Muscle layer of colon (tissue), 2 donors: Measurements from ENCODE around the gene HSPA1L.

Experiments used
- H3K27ac ChIP-seq: one replicate; pipeline ENCODE4 v1.7.0; 2013; ENCODE audit warnings: low read depth, mild to moderate bottlenecking, low read length, moderate library complexity
- H3K27me3 ChIP-seq, 2 donors: one replicate each; pipeline ENCODE4 v1.7.0; 2013; ENCODE audit warnings: low read length in 2 of 2, mild to moderate bottlenecking in 2 of 2; ENCODE audit not compliant: insufficient read depth in 2 of 2, control insufficient read depth in 1 of 2
- H3K36me3 ChIP-seq: one replicate; pipeline ENCODE4 v1.7.0; 2013; ENCODE audit warnings: mild to moderate bottlenecking, low read length; ENCODE audit not compliant: insufficient read depth
- H3K4me1 ChIP-seq: one replicate; pipeline ENCODE4 v1.7.0; 2013; ENCODE audit warnings: mild to moderate bottlenecking, low read length; ENCODE audit not compliant: insufficient read depth
- H3K4me3 ChIP-seq, 2 donors: one replicate each; pipeline ENCODE4 v1.7.0; 2013; ENCODE audit warnings: low read length in 2 of 2, low read depth in 1 of 2, mild to moderate bottlenecking in 1 of 2, moderate library complexity in 1 of 2
- H3K9ac ChIP-seq: one replicate; pipeline ENCODE4 v1.7.0; 2013; ENCODE audit warnings: low read length
- H3K9me3 ChIP-seq: one replicate; pipeline ENCODE4 v1.7.0; 2013; ENCODE audit warnings: mild to moderate bottlenecking, low read length
- donor health status: abdominal sarcoma.
- donor health status: Adenocarcinoma of cecum.

HSPA1L gene

GRCh38 chr6:31778193-31778592 is 36.9 kb downstream of the HSPA1L start:
- H3K9me3 ChIP-seq = no peaks in the 10 kb centered on the region
- H3K36me3 ChIP-seq = peaks cover 42% of the 10 kb centered on the region
- no peak overlapping the region for H3K4me3 ChIP-seq
- no peak overlapping the region for H3K27ac ChIP-seq
- no peak overlapping the region for H3K9ac ChIP-seq
- peaks cover 7% of the 10 kb centered on the region for H3K4me1 ChIP-seq
- no peaks in the 10 kb centered on the region for H3K27me3 ChIP-seq

- Histone ChIP-seq H3K9me3 (no peaks in the 10 kb centered on the region), H3K27ac (no peak overlapping the region), H3K9ac (no peak overlapping the region), H3K4me1 (peaks cover 7% of the 10 kb centered on the region), H3K27me3 (no peaks in the 10 kb centered on the region), H3K36me3 (peaks cover 36% of the 10 kb centered on the region), H3K4me3 (no peak overlapping the region)
These were observed 37.4 kb downstream of the HSPA1L start for GRCh38 chr6:31777667-31778050.

GRCh38 chr6:31776989-31777666 is 38.0 kb downstream of the HSPA1L start, which contains the start of gene VWA7:
Gene VWA7, minus strand, starts transcription at chr6:31777328. Its CDS starts 549 bp downstream, at chr6:31776779.
- no peaks in the 10 kb centered on the region for H3K9me3 ChIP-seq
- H3K4me3 ChIP-seq = no peak within 1 kb of the TSS
- H3K36me3 ChIP-seq = peaks cover 32% of the 10 kb centered on the region
- H3K27me3 ChIP-seq = no peaks in the 10 kb centered on the region
- no peak within 1 kb of the TSS for H3K27ac ChIP-seq
- H3K4me1 ChIP-seq = peaks cover 7% of the 10 kb centered on the region
- no peak within 1 kb of the TSS for H3K9ac ChIP-seq

GRCh38 chr6:31776485-31776988 is 38.5 kb downstream of the HSPA1L start:
- H3K36me3 ChIP-seq = peaks cover 26% of the 10 kb centered on the region
- no peak overlapping the region for H3K27ac ChIP-seq

GRCh38 chr6:31775633-31776484 is 39.2 kb downstream of the HSPA1L start:
- no peak overlapping the region for H3K27ac ChIP-seq

More at GRCh38 chr6:31776485-31776988, 38.5 kb downstream of the HSPA1L start:
- Histone ChIP-seq H3K4me1 (peaks cover 7% of the 10 kb centered on the region), H3K4me3 (no peak overlapping the region), H3K9me3 (no peaks in the 10 kb centered on the region), H3K27me3 (no peaks in the 10 kb centered on the region), H3K9ac (no peak overlapping the region)

GRCh38 chr6:31775184-31775583 is 39.9 kb downstream of the HSPA1L start:
- H3K4me3 ChIP-seq = no peak overlapping the region
- no peak overlapping the region for H3K9ac ChIP-seq
- no peak overlapping the region for H3K27ac ChIP-seq
- no peaks in the 10 kb centered on the region for H3K27me3 ChIP-seq
- H3K36me3 ChIP-seq = peaks cover 17% of the 10 kb centered on the region
- no peaks in the 10 kb centered on the region for H3K9me3 ChIP-seq
- peaks cover 7% of the 10 kb centered on the region for H3K4me1 ChIP-seq

More at GRCh38 chr6:31775633-31776484, 39.2 kb downstream of the HSPA1L start:
- Histone ChIP-seq H3K9ac (no peak overlapping the region), H3K27me3 (no peaks in the 10 kb centered on the region), H3K4me1 (peaks cover 7% of the 10 kb centered on the region), H3K36me3 (peaks cover 23% of the 10 kb centered on the region), H3K4me3 (no peak overlapping the region), H3K9me3 (no peaks in the 10 kb centered on the region)

GRCh38 chr6:31771992-31772358 is 43.1 kb downstream of the HSPA1L start:
- H3K9me3 ChIP-seq = no peaks in the 10 kb centered on the region

GRCh38 chr6:31770860-31771259 is 44.2 kb downstream of the HSPA1L start:
- H3K27me3 ChIP-seq = peaks cover 0 to 6% of the 10 kb centered on the region in 2 donors
- no peak overlapping the region for H3K27ac ChIP-seq
- H3K9me3 ChIP-seq = no peaks in the 10 kb centered on the region
- H3K9ac ChIP-seq = no peak overlapping the region
- no peak overlapping the region for H3K4me3 ChIP-seq
- no peaks in the 10 kb centered on the region for H3K4me1 ChIP-seq
- no peaks in the 10 kb centered on the region for H3K36me3 ChIP-seq

More at GRCh38 chr6:31771992-31772358, 43.1 kb downstream of the HSPA1L start:
- no peak overlapping the region for H3K27ac ChIP-seq
- H3K4me3 ChIP-seq = no peak overlapping the region
- H3K36me3 ChIP-seq = no peaks in the 10 kb centered on the region
- peaks cover 3% of the 10 kb centered on the region for H3K4me1 ChIP-seq
- no peak overlapping the region for H3K9ac ChIP-seq
- H3K27me3 ChIP-seq = no peaks in the 10 kb centered on the region

- Histone ChIP-seq H3K27me3 (peaks cover 0 to 10% of the 10 kb centered on the region in 2 donors), H3K36me3 (no peaks in the 10 kb centered on the region), H3K27ac (no peak overlapping the region), H3K4me1 (no peaks in the 10 kb centered on the region), H3K4me3 (no peak overlapping the region), H3K9ac (no peak overlapping the region), H3K9me3 (no peaks in the 10 kb centered on the region)
These were observed 45.3 kb downstream of the HSPA1L start for GRCh38 chr6:31769684-31770371.

- no peak overlapping the region for H3K9ac ChIP-seq
- no peaks in the 10 kb centered on the region for H3K4me1 ChIP-seq
- H3K27ac ChIP-seq = no peak overlapping the region
- no peak overlapping the region for H3K4me3 ChIP-seq
- H3K36me3 ChIP-seq = no peaks in the 10 kb centered on the region
- peaks cover 0 to 10% of the 10 kb centered on the region in 2 donors for H3K27me3 ChIP-seq
- H3K9me3 ChIP-seq = no peaks in the 10 kb centered on the region
These were observed 46.5 kb downstream of the HSPA1L start for GRCh38 chr6:31768363-31769257.
